DND-41 (cell line): Measurements from ENCODE around the gene DOCK4.

ENCODE experiments used
- CTCF ChIP-seq: IDR thresholded peaks from 2 replicates; pipeline ENCODE4 v1.5.1; 2012; ENCODE audit warnings: borderline replicate concordance, low read length, moderate library complexity, mild to moderate bottlenecking; ENCODE audit not compliant: poor library complexity, severe bottlenecking; ENCODE audit errors: extremely low read depth
- EZH2 ChIP-seq: IDR thresholded peaks from 3 replicates; pipeline ENCODE4 v1.6.1; 2012; ENCODE audit warnings: borderline replicate concordance, low read depth, mild to moderate bottlenecking, moderate library complexity, low read length, inconsistent platforms; ENCODE audit not compliant: severe bottlenecking

- no peak for TF ChIP-seq EZH2
- TF ChIP-seq CTCF = no peak
Observed at GRCh38 chr7:112122798-112123197, 83.4 kb downstream of the DOCK4 start.
